Skeletal muscle tissue (tissue), 4 donors: ENCODE results near the gene ERP27. TPM values are rescaled to one million over a fixed set of nuclear protein-coding genes. Genes with fewer than 3 reads are reported as not detected.

ENCODE experiments used
- H3K27ac ChIP-seq: one replicate; pipeline ENCODE4 v1.7.0; 2013; ENCODE audit warnings: mild to moderate bottlenecking, low read depth, low read length, inconsistent platforms
- H3K27me3 ChIP-seq, 3 donors: one replicate each; pipeline ENCODE4 v1.7.0; 2013; ENCODE audit warnings: low read length in 3 of 3; ENCODE audit not compliant: control insufficient read depth in 3 of 3, insufficient read depth in 3 of 3
- H3K36me3 ChIP-seq, 3 donors: one replicate each; pipeline ENCODE4 v1.7.0; 2013; ENCODE audit warnings: low read length in 3 of 3; ENCODE audit not compliant: control insufficient read depth in 3 of 3, insufficient read depth in 3 of 3
- H3K4me1 ChIP-seq, 3 donors: one replicate each; pipeline ENCODE4 v1.7.0; 2013; ENCODE audit warnings: low read length in 3 of 3, mild to moderate bottlenecking in 3 of 3; ENCODE audit not compliant: control insufficient read depth in 3 of 3, insufficient read depth in 3 of 3
- H3K4me3 ChIP-seq, 3 donors: one replicate each; pipeline ENCODE4 v1.7.0; 2013; ENCODE audit warnings: low read length in 3 of 3
- H3K9ac ChIP-seq, 3 donors: one replicate each; pipeline ENCODE4 v1.7.0; 2013; ENCODE audit warnings: low read length in 3 of 3, mild to moderate bottlenecking in 3 of 3, moderate library complexity in 2 of 3, low read depth in 1 of 3
- H3K9me3 ChIP-seq, 3 donors: one replicate each; pipeline ENCODE4 v1.7.0; 2013; ENCODE audit warnings: low read length in 3 of 3; ENCODE audit not compliant: control insufficient read depth in 3 of 3
- total RNA-seq: library from RNA; depleted of rRNA; stranded (reverse); fragments of >200 nt; gene quantifications from one replicate; pipeline ENCODE4 v1.2.3, GENCODE V29; 2014
- donor health status: Osteomylitis.

ERP27 gene
- total RNA-seq, 1 donor from 2014 or later: not detected

DNA sequence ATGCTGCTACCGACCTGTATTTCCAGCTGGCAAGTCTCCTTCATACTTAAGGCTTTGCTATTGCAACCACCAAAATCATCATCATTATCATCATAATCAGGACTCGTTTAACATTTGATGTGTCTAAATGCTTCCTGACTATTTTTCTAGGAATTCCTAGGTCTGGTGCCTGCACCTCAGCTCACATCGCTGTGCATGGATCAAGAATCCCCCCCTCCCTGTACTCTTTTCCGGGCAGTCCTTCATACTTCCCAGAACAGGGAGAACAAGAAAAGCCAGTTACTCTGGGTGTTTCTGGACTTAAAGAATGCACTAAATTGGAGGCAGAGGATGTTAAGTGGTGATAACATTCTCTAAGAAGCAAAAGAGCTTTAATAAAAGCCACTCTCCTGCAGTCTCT is 9.4 kb downstream of the ERP27 start:
- Histone ChIP-seq H3K9me3 (no peaks in the 10 kb centered on the region), H3K9ac (no peak overlapping the region), H3K36me3 (no peaks in the 10 kb centered on the region), H3K4me3 (peak overlapping the region in 1 of 3 donors; percentile 16), H3K27me3 (no peaks in the 10 kb centered on the region), H3K4me1 (no peaks in the 10 kb centered on the region), H3K27ac (no peak overlapping the region)

DNA sequence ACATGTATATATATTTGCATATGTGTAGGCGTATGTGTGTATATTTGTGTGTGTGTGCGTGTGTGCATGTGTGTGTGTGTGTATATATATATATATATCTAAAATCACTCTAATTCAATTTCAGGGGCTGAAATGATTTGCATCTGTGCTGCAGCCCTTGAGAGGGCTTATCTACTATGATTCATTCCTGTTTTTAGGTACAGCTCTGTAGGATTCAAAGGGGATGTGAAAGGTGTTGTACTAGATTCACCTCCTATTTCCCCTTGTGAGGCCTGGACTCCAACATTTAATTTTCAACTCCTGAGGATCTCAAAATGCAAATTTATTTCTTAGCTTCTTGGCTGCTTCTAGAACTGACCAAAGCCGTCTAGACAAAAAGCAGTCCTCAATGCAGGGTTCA is 11.1 kb downstream of the ERP27 start:
- Histone ChIP-seq H3K27ac (no peak overlapping the region), H3K36me3 (no peaks in the 10 kb centered on the region), H3K9ac (no peak overlapping the region), H3K9me3 (no peaks in the 10 kb centered on the region), H3K4me3 (no peak overlapping the region), H3K4me1 (no peaks in the 10 kb centered on the region), H3K27me3 (no peaks in the 10 kb centered on the region)

DNA sequence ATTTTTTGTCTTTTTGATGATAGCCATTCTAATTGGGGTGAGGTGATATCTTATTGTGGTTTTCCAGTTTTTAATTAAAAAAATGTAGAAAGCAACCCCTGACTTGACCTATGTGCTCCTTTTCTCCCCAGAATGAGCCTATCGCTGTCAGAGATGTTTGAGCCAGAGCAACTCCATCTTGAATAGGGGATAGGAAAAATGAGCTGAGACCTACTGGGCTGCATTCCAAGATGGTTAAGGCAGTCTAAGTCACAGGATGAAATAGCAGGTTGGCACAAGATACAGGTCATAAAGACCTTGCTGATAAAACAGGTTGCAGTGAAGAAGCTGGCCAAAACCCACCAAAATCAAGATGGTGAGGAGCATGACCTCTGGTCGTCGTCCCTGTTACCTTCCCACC is 13.8 kb downstream of the ERP27 start:
- Histone ChIP-seq H3K9ac (no peak overlapping the region), H3K36me3 (no peaks in the 10 kb centered on the region), H3K4me1 (no peaks in the 10 kb centered on the region)

DNA sequence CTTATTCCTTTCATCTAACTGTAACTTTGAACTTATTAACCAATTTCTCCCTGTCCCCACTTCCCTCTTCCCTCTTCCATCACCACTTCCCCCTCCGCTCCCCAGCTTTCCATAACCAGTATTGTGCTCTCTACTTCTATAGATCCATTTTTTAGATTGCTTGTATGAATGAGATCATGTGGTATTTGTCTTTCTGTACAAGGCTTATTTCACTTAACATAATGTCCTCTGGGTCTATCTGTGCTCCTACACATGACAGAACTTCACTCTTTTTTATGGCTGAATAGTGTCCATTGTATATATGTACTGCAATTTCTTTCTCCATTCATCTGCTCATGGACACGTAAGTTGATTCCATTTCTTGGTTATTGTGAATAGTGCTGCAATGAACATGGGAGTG is 14.4 kb downstream of the ERP27 start:
- Histone ChIP-seq H3K27ac (no peak overlapping the region), H3K9me3 (no peaks in the 10 kb centered on the region), H3K4me3 (no peak overlapping the region), H3K36me3 (no peaks in the 10 kb centered on the region), H3K27me3 (no peaks in the 10 kb centered on the region), H3K4me1 (no peaks in the 10 kb centered on the region), H3K9ac (no peak overlapping the region)

More for the DNA sequence above, 13.8 kb downstream of the ERP27 start:
- H3K27me3 ChIP-seq: no peaks in the 10 kb centered on the region
- H3K9me3 ChIP-seq: no peaks in the 10 kb centered on the region
- no peak overlapping the region for H3K27ac ChIP-seq
- no peak overlapping the region for H3K4me3 ChIP-seq

DNA sequence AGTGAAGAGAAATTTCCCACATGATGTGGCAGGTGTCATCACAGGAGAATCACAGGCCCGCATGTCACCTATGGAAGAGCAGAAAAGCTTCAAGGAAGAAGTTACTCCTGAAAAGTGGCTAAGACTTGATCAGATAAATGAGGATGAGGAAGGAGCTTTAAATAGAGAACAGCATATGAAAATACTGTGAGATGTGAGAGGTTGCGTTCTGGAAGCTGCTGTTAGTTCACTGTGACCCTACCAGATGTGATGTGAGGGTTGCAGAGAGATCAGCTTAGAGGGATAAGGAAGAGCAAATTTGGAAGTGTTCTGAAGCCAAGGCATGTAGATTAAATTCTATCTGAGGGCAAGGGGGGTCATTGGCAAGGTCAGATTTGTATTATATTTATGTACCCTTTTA is 17.1 kb downstream of the ERP27 start:
- Histone ChIP-seq H3K4me1 (no peaks in the 10 kb centered on the region), H3K4me3 (no peak overlapping the region), H3K9me3 (no peaks in the 10 kb centered on the region), H3K9ac (no peak overlapping the region), H3K36me3 (no peaks in the 10 kb centered on the region), H3K27ac (no peak overlapping the region), H3K27me3 (no peaks in the 10 kb centered on the region)

DNA sequence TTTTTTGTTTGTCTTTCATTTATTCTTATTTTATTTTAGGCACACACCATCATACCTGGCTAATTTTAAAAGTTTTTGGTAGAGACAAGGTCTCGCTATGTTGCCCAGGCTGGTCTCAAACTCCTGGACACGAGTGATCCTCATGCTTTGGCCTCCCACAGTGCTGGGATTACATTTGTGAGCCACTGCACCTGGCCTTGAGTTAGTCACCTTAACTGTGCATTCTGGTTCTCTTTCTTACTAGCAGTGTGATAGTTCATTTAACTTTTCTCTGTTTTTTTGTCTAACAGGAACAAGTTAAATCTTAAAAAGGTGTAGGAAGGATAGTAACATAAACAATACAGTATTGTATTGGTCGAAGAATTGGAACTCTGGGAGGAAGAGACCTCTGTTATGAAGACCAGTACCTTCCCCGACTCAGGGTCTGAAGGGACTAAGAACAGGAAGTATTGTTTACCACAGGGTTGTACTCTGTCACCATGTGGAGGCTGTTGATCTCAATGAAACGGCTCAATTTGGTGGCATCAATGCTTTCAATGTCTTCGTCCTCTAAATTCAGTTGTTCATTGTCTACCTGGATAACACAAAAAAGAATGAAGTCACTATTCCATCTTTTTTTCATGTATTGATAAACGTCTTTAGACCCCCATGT is 17.7 kb downstream of the ERP27 start:
- Histone ChIP-seq H3K9me3 (no peaks in the 10 kb centered on the region), H3K4me3 (no peak overlapping the region), H3K36me3 (no peaks in the 10 kb centered on the region)

DNA sequence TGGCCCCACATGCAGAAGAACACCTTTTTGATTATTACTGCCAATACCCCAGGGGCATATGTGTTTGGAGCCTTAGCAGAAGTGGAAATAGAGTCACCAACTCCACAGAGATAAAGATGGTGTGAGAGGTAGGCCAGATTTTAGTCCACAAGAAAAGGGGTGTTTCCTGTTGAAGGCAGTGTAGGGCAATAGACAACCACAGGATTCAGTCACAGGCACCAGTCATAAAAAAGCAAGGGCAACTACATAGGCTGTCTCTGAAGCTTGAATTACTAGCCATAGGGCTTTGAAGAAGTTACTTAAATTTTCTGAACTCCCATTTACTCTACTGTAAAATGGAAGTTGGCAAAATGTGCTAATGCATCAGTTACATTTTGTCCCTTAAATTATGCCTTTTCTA is 18.9 kb downstream of the ERP27 start:
- Histone ChIP-seq H3K9ac (no peak overlapping the region), H3K9me3 (no peaks in the 10 kb centered on the region), H3K36me3 (no peaks in the 10 kb centered on the region), H3K27ac (no peak overlapping the region), H3K4me3 (no peak overlapping the region), H3K4me1 (no peaks in the 10 kb centered on the region), H3K27me3 (no peaks in the 10 kb centered on the region)

More for the DNA sequence above, 17.7 kb downstream of the ERP27 start:
- H3K27me3 ChIP-seq: no peaks in the 10 kb centered on the region
- no peak overlapping the region for H3K9ac ChIP-seq
- H3K4me1 ChIP-seq: no peaks in the 10 kb centered on the region
- no peak overlapping the region for H3K27ac ChIP-seq

DNA sequence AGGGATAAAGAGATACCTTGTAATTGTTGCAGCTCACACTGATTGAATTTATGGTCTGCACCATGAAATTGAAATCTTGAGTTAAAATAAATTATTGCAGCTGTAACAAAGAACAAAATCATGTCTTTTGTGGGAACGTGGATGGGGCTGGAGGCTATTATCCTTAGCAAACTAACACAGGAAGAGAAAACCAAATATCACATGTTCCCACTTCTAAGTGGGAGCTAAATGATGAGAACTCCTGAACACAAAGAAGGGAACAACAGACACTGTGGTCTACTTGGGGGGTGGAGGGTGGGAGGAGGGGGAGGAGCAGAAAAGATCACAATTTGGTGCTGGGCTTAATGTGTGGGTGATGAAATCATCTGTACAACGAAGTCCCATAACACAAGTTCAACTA is 22.6 kb downstream of the ERP27 start:
- H3K9ac ChIP-seq: no peak overlapping the region
- no peaks in the 10 kb centered on the region for H3K9me3 ChIP-seq
- no peaks in the 10 kb centered on the region for H3K36me3 ChIP-seq
- no peak overlapping the region for H3K27ac ChIP-seq
- H3K4me3 ChIP-seq: no peak overlapping the region
- no peaks in the 10 kb centered on the region for H3K27me3 ChIP-seq
- H3K4me1 ChIP-seq: peaks cover 0 to 2% (median 0%) of the 10 kb centered on the region in 3 donors

DNA sequence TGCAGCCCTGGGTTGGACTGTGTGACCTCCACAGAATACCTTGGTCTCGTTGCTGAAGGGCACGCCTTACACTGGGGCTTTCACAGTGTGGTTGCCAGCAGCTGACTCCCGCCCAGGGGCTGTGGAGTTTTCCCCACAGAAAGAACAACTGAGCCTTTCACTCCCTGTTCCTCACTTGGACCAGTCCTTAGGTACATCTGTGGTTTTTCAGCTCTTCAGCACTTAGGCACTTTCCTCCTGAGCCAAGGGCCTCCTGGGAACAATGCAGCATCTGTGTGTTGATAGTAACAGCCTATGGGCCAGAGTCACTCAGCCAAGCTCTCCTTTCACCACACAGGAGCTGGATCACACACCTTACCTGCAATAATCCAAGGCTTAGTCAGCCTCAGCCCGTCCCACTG is 25.0 kb downstream of the ERP27 start:
- Histone ChIP-seq H3K4me1 (peaks cover 0 to 2% (median 0%) of the 10 kb centered on the region in 3 donors), H3K9ac (no peak overlapping the region), H3K27me3 (no peaks in the 10 kb centered on the region), H3K4me3 (no peak overlapping the region), H3K27ac (no peak overlapping the region), H3K36me3 (no peaks in the 10 kb centered on the region), H3K9me3 (no peaks in the 10 kb centered on the region)

DNA sequence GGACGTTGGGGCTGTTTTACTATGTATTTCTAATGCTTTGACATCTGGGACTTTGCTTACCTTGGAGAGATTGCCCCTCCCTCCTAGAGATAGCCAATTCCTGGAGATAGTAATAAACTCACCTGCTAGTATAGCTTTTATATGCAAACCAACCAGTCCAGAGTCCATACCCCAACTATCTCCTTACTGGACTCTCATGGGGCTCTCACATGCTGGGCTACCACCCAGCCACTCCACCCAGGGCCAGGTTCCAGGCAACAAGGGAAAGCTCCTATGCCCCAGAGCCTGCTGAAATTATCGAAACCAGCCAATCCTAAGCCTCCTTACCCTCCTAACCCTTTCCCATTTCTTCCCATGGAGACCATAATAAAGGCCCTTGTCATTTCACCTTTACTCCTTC is 27.2 kb downstream of the ERP27 start:
- peaks cover 0 to 2% (median 0%) of the 10 kb centered on the region in 3 donors for H3K4me1 ChIP-seq
- H3K9me3 ChIP-seq: no peaks in the 10 kb centered on the region
- H3K27me3 ChIP-seq: no peaks in the 10 kb centered on the region
- H3K27ac ChIP-seq: no peak overlapping the region
- no peak overlapping the region for H3K4me3 ChIP-seq
- no peaks in the 10 kb centered on the region for H3K36me3 ChIP-seq
- no peak overlapping the region for H3K9ac ChIP-seq
